ENCODE data around the gene TP53RK.

The TP53RK gene

GRCh38 chr20:46709055-46709458 lies 19.8 kb upstream of the TP53RK start (continued):
- TF ChIP-seq ZNF565 (CRISPR knock-in tag; conservative IDR thresholded peaks at IDR 0.05; ENCODE audit: low read depth) (no peak), CREB5 (CRISPR knock-in tag; IDR thresholded peaks at IDR 0.05; ENCODE audit: low read depth) (no peak), SNAI2 (CRISPR knock-in tag; IDR thresholded peaks at IDR 0.05) (no peak), ZNF8 (CRISPR knock-in tag; IDR thresholded peaks at IDR 0.05) (no peak), ZC3H10 (CRISPR knock-in tag; IDR thresholded peaks at IDR 0.05) (no peak)

DNA sequence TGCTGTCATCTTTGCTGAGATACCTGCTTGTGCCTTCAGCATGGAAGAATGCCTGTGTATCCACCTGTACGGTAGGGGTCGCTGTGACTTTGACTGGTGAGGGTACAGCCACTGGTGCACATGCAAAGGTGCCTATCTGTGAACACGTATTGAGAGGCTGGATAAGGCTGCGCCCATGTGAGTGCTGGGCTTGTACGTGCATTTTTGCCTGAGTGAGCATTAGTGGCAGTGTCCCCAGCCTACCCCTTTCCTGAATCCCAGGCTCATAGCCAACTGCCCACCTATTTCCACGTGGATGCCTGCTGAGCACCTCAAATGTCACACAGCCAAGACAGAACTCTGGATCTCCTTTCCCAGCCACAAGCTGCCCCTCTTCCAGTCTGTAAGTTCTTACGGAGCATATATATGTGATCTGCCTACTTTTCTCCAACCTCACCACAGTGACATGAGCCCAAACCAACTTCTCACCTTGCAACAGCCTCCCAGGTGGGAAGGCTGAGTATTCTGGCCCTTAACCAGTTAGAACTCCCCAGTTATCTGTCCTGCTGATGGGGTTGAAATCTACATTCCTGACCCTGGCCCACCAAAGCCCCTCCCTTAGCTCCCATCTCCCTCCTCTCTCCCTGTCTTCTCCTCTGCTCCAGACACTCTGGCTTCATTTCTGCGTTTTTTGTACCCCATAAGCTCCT lies 19.1 kb upstream of the TP53RK start:
- no peak for ATAC-seq

GRCh38 chr20:46706242-46706641 lies 17.0 kb upstream of the TP53RK start:
- no peak for ATAC-seq

More for the DNA sequence above, 19.1 kb upstream of the TP53RK start:
- TF ChIP-seq, protein P1, sequence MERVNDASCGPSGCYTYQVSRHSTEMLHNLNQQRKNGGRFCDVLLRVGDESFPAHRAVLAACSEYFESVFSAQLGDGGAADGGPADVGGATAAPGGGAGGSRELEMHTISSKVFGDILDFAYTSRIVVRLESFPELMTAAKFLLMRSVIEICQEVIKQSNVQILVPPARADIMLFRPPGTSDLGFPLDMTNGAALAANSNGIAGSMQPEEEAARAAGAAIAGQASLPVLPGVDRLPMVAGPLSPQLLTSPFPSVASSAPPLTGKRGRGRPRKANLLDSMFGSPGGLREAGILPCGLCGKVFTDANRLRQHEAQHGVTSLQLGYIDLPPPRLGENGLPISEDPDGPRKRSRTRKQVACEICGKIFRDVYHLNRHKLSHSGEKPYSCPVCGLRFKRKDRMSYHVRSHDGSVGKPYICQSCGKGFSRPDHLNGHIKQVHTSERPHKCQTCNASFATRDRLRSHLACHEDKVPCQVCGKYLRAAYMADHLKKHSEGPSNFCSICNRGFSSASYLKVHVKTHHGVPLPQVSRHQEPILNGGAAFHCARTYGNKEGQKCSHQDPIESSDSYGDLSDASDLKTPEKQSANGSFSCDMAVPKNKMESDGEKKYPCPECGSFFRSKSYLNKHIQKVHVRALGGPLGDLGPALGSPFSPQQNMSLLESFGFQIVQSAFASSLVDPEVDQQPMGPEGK (CRISPR knock-in tag; IDR thresholded peaks at IDR 0.05; ENCODE audit: borderline replicate concordance) = no peak
- TF ChIP-seq TCF4 (CRISPR knock-in tag; IDR thresholded peaks at IDR 0.05; ENCODE audit: borderline replicate concordance) (no peak), PPARA (CRISPR knock-in tag; IDR thresholded peaks at IDR 0.05; ENCODE audit: borderline replicate concordance) (no peak), ARNTL (CRISPR knock-in tag; IDR thresholded peaks at IDR 0.05; ENCODE audit: borderline replicate concordance, low read depth) (no peak), CSDC2 (CRISPR knock-in tag; IDR thresholded peaks at IDR 0.05) (no peak), ZC3H10 (CRISPR knock-in tag; IDR thresholded peaks at IDR 0.05) (no peak), RARB (CRISPR knock-in tag; IDR thresholded peaks at IDR 0.05) (no peak), ZNF8 (CRISPR knock-in tag; IDR thresholded peaks at IDR 0.05) (no peak), SNAI2 (CRISPR knock-in tag; IDR thresholded peaks at IDR 0.05) (no peak), OSR1 (CRISPR knock-in tag; IDR thresholded peaks at IDR 0.05) (no peak), TOX (CRISPR knock-in tag; IDR thresholded peaks at IDR 0.05; ENCODE audit: borderline replicate concordance) (no peak), ZNF70 (CRISPR knock-in tag; IDR thresholded peaks at IDR 0.05) (no peak), ESRRG (CRISPR knock-in tag; IDR thresholded peaks at IDR 0.05) (no peak), CREB5 (CRISPR knock-in tag; IDR thresholded peaks at IDR 0.05; ENCODE audit: low read depth) (no peak), GLIS3 (CRISPR knock-in tag; IDR thresholded peaks at IDR 0.05) (no peak)
- TF ChIP-seq, protein P2, sequence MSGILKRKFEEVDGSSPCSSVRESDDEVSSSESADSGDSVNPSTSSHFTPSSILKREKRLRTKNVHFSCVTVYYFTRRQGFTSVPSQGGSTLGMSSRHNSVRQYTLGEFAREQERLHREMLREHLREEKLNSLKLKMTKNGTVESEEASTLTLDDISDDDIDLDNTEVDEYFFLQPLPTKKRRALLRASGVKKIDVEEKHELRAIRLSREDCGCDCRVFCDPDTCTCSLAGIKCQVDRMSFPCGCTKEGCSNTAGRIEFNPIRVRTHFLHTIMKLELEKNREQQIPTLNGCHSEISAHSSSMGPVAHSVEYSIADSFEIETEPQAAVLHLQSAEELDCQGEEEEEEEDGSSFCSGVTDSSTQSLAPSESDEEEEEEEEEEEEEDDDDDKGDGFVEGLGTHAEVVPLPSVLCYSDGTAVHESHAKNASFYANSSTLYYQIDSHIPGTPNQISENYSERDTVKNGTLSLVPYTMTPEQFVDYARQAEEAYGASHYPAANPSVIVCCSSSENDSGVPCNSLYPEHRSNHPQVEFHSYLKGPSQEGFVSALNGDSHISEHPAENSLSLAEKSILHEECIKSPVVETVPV (CRISPR knock-in tag; IDR thresholded peaks at IDR 0.05) = no peak
- TF ChIP-seq, protein P3, sequence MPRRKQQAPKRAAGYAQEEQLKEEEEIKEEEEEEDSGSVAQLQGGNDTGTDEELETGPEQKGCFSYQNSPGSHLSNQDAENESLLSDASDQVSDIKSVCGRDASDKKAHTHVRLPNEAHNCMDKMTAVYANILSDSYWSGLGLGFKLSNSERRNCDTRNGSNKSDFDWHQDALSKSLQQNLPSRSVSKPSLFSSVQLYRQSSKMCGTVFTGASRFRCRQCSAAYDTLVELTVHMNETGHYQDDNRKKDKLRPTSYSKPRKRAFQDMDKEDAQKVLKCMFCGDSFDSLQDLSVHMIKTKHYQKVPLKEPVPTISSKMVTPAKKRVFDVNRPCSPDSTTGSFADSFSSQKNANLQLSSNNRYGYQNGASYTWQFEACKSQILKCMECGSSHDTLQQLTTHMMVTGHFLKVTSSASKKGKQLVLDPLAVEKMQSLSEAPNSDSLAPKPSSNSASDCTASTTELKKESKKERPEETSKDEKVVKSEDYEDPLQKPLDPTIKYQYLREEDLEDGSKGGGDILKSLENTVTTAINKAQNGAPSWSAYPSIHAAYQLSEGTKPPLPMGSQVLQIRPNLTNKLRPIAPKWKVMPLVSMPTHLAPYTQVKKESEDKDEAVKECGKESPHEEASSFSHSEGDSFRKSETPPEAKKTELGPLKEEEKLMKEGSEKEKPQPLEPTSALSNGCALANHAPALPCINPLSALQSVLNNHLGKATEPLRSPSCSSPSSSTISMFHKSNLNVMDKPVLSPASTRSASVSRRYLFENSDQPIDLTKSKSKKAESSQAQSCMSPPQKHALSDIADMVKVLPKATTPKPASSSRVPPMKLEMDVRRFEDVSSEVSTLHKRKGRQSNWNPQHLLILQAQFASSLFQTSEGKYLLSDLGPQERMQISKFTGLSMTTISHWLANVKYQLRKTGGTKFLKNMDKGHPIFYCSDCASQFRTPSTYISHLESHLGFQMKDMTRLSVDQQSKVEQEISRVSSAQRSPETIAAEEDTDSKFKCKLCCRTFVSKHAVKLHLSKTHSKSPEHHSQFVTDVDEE (CRISPR knock-in tag; IDR thresholded peaks at IDR 0.05) = no peak

GRCh38 chr20:46705378-46705729 lies 16.1 kb upstream of the TP53RK start:
- no peak for ATAC-seq
- no peak for TF ChIP-seq ZC3H10 (CRISPR knock-in tag; IDR thresholded peaks at IDR 0.05)
- TF ChIP-seq ESRRG (CRISPR knock-in tag; IDR thresholded peaks at IDR 0.05) = no peak
- TF ChIP-seq ZNF565 (CRISPR knock-in tag; conservative IDR thresholded peaks at IDR 0.05; ENCODE audit: low read depth) = no peak
- no peak for TF ChIP-seq PPARA (CRISPR knock-in tag; IDR thresholded peaks at IDR 0.05; ENCODE audit: borderline replicate concordance)
- no peak for TF ChIP-seq BACH2 (CRISPR knock-in tag; IDR thresholded peaks at IDR 0.05; ENCODE audit: borderline replicate concordance)
- TF ChIP-seq ZFP30 (CRISPR knock-in tag; IDR thresholded peaks at IDR 0.05) = no peak
- TF ChIP-seq CREB5 (CRISPR knock-in tag; IDR thresholded peaks at IDR 0.05; ENCODE audit: low read depth) = no peak
- TF ChIP-seq RARB (CRISPR knock-in tag; IDR thresholded peaks at IDR 0.05) = no peak
- TF ChIP-seq ISL1 (CRISPR knock-in tag; IDR thresholded peaks at IDR 0.05) = no peak
- no peak for TF ChIP-seq GLIS3 (CRISPR knock-in tag; IDR thresholded peaks at IDR 0.05)
- no peak for TF ChIP-seq ZNF70 (CRISPR knock-in tag; IDR thresholded peaks at IDR 0.05)
- no peak for TF ChIP-seq ZNF8 (CRISPR knock-in tag; IDR thresholded peaks at IDR 0.05)
- no peak for TF ChIP-seq SNAI2 (CRISPR knock-in tag; IDR thresholded peaks at IDR 0.05)

More at GRCh38 chr20:46706242-46706641, 17.0 kb upstream of the TP53RK start:
- TF ChIP-seq ARNTL (CRISPR knock-in tag; IDR thresholded peaks at IDR 0.05; ENCODE audit: borderline replicate concordance, low read depth) = no peak
- no peak for TF ChIP-seq BACH2 (CRISPR knock-in tag; IDR thresholded peaks at IDR 0.05; ENCODE audit: borderline replicate concordance)
- no peak for TF ChIP-seq ZNF70 (CRISPR knock-in tag; IDR thresholded peaks at IDR 0.05)
- TF ChIP-seq RARB (CRISPR knock-in tag; IDR thresholded peaks at IDR 0.05) = no peak
- no peak for TF ChIP-seq SNAI2 (CRISPR knock-in tag; IDR thresholded peaks at IDR 0.05)
